HUES64 (cell line): ENCODE measurements around the gene KRT77.

ENCODE experiments used
- H3K27ac ChIP-seq: 2 replicates; pipeline ENCODE4 v1.7.0; 2013; ENCODE audit warnings: low read depth, low read length, inconsistent platforms
- H3K27me3 ChIP-seq: 2 replicates; pipeline ENCODE4 v1.6.1; 2013; ENCODE audit warnings: mild to moderate bottlenecking, low read length; ENCODE audit not compliant: insufficient read depth
- H3K36me3 ChIP-seq: 2 replicates; pipeline ENCODE4 v1.6.1; 2013; ENCODE audit warnings: mild to moderate bottlenecking, low read length; ENCODE audit not compliant: insufficient read depth
- H3K4me1 ChIP-seq: 2 replicates; pipeline ENCODE4 v1.6.1; 2013; ENCODE audit warnings: mild to moderate bottlenecking, low read length, moderate library complexity; ENCODE audit not compliant: insufficient read depth
- H3K4me3 ChIP-seq: 2 replicates; pipeline ENCODE4 v1.5.1; 2013; ENCODE audit warnings: mild to moderate bottlenecking, low read length, moderate library complexity
- H3K9ac ChIP-seq: 2 replicates; pipeline ENCODE4 v1.6.1; 2013; ENCODE audit warnings: mild to moderate bottlenecking, low read depth, low read length
- H3K9me3 ChIP-seq: 2 replicates; pipeline ENCODE4 v1.6.1; 2013; ENCODE audit warnings: low read depth, low read length; ENCODE audit not compliant: insufficient read depth
- WGBS: fragments of 150-250, 120-280 bp; methylation state at CpG from one replicate; pipeline ENCODE4 v1.1.7; 2013; ENCODE audit warnings: missing lambda C conversion rate; 5-methylcytosine and 5-hydroxymethylcytosine counted together

The KRT77 gene

GRCh38 chr12:52702338-52702737 lies 986 bp downstream of the KRT77 start:
- H3K9ac ChIP-seq, result no peak overlapping the region
- WGBS, result 90% methylated on average over 2 of the region's 2 CpGs
- no peaks in the 10 kb centered on the region for H3K9me3 ChIP-seq
- no peaks in the 10 kb centered on the region for H3K36me3 ChIP-seq
- no peak overlapping the region for H3K27ac ChIP-seq
- H3K27me3 ChIP-seq, result no peaks in the 10 kb centered on the region; the same call in 1 of the 2 replicates
- H3K4me1 ChIP-seq, result no peaks in the 10 kb centered on the region
- no peak overlapping the region for H3K4me3 ChIP-seq

GRCh38 chr12:52701281-52701680 lies 2.0 kb downstream of the KRT77 start:
- H3K9ac ChIP-seq, result no peak overlapping the region
- no peak overlapping the region for H3K27ac ChIP-seq
- 84% methylated on average over 12 of the region's 12 CpGs for WGBS
- H3K4me1 ChIP-seq, result no peaks in the 10 kb centered on the region
- H3K36me3 ChIP-seq, result no peaks in the 10 kb centered on the region
- H3K9me3 ChIP-seq, result no peaks in the 10 kb centered on the region
- no peak overlapping the region for H3K4me3 ChIP-seq
- H3K27me3 ChIP-seq, result no peaks in the 10 kb centered on the region; the same call in 1 of the 2 replicates

GRCh38 chr12:52699960-52700359 lies 3.4 kb downstream of the KRT77 start:
- H3K4me1 ChIP-seq, result no peaks in the 10 kb centered on the region
- H3K9ac ChIP-seq, result no peak overlapping the region
- WGBS, result 94% methylated on average over 2 of the region's 2 CpGs
- H3K27ac ChIP-seq, result no peak overlapping the region
- H3K9me3 ChIP-seq, result no peaks in the 10 kb centered on the region
- no peak overlapping the region for H3K4me3 ChIP-seq
- H3K27me3 ChIP-seq, result no peaks in the 10 kb centered on the region; the same call in 1 of the 2 replicates
- H3K36me3 ChIP-seq, result no peaks in the 10 kb centered on the region

GRCh38 chr12:52699373-52699772 lies 4.0 kb downstream of the KRT77 start:
- Histone ChIP-seq H3K4me3 (no peak overlapping the region), H3K27me3 (no peaks in the 10 kb centered on the region; the same call in 1 of the 2 replicates), H3K27ac (no peak overlapping the region), H3K9me3 (no peaks in the 10 kb centered on the region), H3K9ac (no peak overlapping the region), H3K4me1 (no peaks in the 10 kb centered on the region), H3K36me3 (no peaks in the 10 kb centered on the region)
- 87% methylated on average over 2 of the region's 2 CpGs for WGBS

GRCh38 chr12:52698651-52699340 lies 4.5 kb downstream of the KRT77 start:
- Histone ChIP-seq H3K4me3 (no peak overlapping the region), H3K9ac (no peak overlapping the region), H3K9me3 (no peaks in the 10 kb centered on the region), H3K36me3 (no peaks in the 10 kb centered on the region), H3K4me1 (no peaks in the 10 kb centered on the region), H3K27me3 (no peaks in the 10 kb centered on the region; the same call in 1 of the 2 replicates), H3K27ac (no peak overlapping the region)
- WGBS, result 80% methylated on average over 11 of the region's 11 CpGs

- no peaks in the 10 kb centered on the region for H3K36me3 ChIP-seq
- H3K9me3 ChIP-seq, result no peaks in the 10 kb centered on the region
- H3K27me3 ChIP-seq, result peaks cover 10% of the 10 kb centered on the region
- 77% methylated on average over 2 of the region's 2 CpGs for WGBS
- no peaks in the 10 kb centered on the region for H3K4me1 ChIP-seq
- no peak overlapping the region for H3K4me3 ChIP-seq
- no peak overlapping the region for H3K27ac ChIP-seq
- no peak overlapping the region for H3K9ac ChIP-seq
These were observed 6.2 kb downstream of the KRT77 start for GRCh38 chr12:52697058-52697582.

DNA sequence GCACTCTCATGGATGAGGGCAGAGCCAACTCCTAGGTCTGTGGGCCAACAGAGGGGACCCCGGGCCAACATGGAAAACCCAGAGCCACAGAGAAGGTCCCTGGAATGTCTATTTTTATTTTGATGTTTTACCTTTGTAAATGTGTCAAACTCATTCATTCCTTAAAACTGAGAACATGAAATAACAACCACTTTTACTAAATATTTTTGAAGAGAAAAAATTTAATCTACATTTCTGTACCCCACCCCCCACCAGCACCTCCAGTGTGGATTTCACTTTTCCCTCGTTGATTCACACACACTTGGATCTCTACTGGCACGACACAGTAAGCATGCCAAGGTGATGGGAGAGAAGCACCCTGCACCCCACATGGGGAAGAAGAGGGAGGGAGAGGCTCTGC lies 6.7 kb downstream of the KRT77 start:
- Histone ChIP-seq H3K9me3 (no peaks in the 10 kb centered on the region), H3K4me1 (no peaks in the 10 kb centered on the region), H3K27ac (no peak overlapping the region), H3K36me3 (no peaks in the 10 kb centered on the region), H3K4me3 (no peak overlapping the region), H3K9ac (no peak overlapping the region), H3K27me3 (peaks cover 15% of the 10 kb centered on the region)
- 90% methylated on average over 1 of the region's 3 CpGs for whole genome bisulfite sequencing

- H3K4me3 ChIP-seq, result no peak overlapping the region
- peaks cover 31% of the 10 kb centered on the region for H3K27me3 ChIP-seq
- H3K4me1 ChIP-seq, result 0 out of 2 replicates have a peak, but pooled peaks cover 2% of the 10 kb centered on the region
- no peak overlapping the region for H3K27ac ChIP-seq
- H3K9me3 ChIP-seq, result no peaks in the 10 kb centered on the region
- no peak overlapping the region for H3K9ac ChIP-seq
- no peaks in the 10 kb centered on the region for H3K36me3 ChIP-seq
- WGBS, result 89% methylated on average over 3 of the region's 3 CpGs
These were observed 8.3 kb downstream of the KRT77 start for GRCh38 chr12:52695039-52695438.

DNA sequence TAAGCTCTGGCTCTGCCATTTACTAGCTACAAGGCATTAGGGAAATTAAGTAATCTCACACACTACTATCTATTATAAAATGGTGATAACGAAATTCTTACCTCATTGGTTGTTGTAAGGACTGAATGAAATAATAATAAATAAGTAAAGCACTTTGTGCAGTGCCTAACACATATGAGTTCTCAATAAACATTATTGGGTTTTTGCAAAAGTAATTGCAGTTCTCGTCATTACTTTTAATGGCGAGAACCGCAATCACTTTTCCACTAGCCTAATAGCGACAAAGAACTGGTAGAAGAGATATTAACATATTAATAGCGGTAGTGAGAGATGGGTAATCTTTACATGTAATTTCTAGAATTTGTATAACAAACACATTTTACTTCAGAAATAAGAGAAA lies 9.2 kb downstream of the KRT77 start:
- H3K9ac ChIP-seq, result no peak overlapping the region
- H3K27ac ChIP-seq, result no peak overlapping the region
- peaks cover 36% of the 10 kb centered on the region for H3K27me3 ChIP-seq
- H3K4me1 ChIP-seq, result 0 out of 2 replicates have a peak, but pooled peaks cover 2% of the 10 kb centered on the region
- no peak overlapping the region for H3K4me3 ChIP-seq
- no peaks in the 10 kb centered on the region for H3K9me3 ChIP-seq
- H3K36me3 ChIP-seq, result no peaks in the 10 kb centered on the region
- WGBS, result 95% methylated on average over 4 of the region's 6 CpGs

GRCh38 chr12:52693261-52693660 lies 10.1 kb downstream of the KRT77 start:
- Histone ChIP-seq H3K27ac (no peak overlapping the region), H3K36me3 (no peaks in the 10 kb centered on the region), H3K9ac (no peak overlapping the region), H3K4me3 (no peak overlapping the region), H3K4me1 (0 out of 2 replicates have a peak, but pooled peaks cover 2% of the 10 kb centered on the region), H3K9me3 (no peaks in the 10 kb centered on the region), H3K27me3 (peaks cover 42% of the 10 kb centered on the region)
- 82% methylated on average over 5 of the region's 5 CpGs for WGBS

- 0 out of 2 replicates have a peak, but pooled peaks cover 2% of the 10 kb centered on the region for H3K4me1 ChIP-seq
- 55% methylated on average over 8 of the region's 8 CpGs for WGBS
These were observed 11.1 kb downstream of the KRT77 start for GRCh38 chr12:52692254-52692653.

More at GRCh38 chr12:52692254-52692653, 11.1 kb downstream of the KRT77 start:
- H3K4me3 ChIP-seq, result no peak overlapping the region
- no peak overlapping the region for H3K9ac ChIP-seq
- H3K36me3 ChIP-seq, result no peaks in the 10 kb centered on the region
- H3K27me3 ChIP-seq, result peaks cover 52% of the 10 kb centered on the region
- H3K9me3 ChIP-seq, result no peaks in the 10 kb centered on the region
- H3K27ac ChIP-seq, result no peak overlapping the region
